Measurements from ENCODE around the gene SNRPF. TPM values are rescaled to one million over a fixed set of nuclear protein-coding genes. Genes with fewer than 3 reads are reported as not detected.
"Not testable (repeated sequence)": the region's sequence is repeated elsewhere in the genome, so short reads cannot be mapped to it uniquely, and the experiment has no call there.

The SNRPF gene
- total RNA-seq, 2 donors from 2014 or later: 17.9 to 35.4 TPM

DNA sequence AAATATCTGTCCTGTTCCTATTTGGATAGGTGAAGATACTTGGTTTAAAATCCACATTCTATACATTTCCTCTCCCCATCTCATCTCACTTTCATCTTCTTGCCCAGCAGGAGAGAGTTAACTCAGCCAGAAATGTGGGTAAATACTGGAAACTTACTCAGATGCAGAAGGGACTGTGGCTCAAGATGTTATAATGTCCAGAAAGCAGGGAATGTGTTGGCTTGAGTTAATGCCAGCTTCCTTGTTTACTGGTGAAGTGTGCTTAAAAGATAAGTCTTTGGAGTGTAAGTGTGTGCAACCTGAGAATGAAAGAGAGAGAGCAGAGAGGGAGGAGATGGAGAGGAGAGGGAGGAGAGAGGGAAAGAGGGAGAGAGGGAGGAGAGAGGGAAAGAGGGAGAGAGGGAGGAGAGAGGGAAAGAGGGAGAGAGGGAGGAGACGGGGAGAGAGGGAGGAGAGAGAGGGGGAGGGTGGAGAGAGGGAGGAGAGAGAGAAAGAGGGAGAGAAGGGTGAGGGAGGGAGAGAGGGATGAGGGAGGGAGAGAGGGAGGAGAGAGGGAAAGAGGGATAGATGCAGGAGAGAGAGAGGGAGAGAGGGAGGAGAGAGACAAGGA is 22.0 kb upstream of the SNRPF start:
- DNase-seq: no peak
- Histone ChIP-seq H3K4me1 (no peaks in the 10 kb centered on the region), H3K27ac (no peak overlapping the region), H3K4me3 (no peak overlapping the region), H3K36me3 (no peaks in the 10 kb centered on the region), H3K9ac (ENCODE audit: low read depth in 2 of 2, low read length in 2 of 2) (no peak overlapping the region), H3K9me3 (no peaks in the 10 kb centered on the region), H3K27me3 (no peaks in the 10 kb centered on the region)
- TF ChIP-seq, protein P1, sequence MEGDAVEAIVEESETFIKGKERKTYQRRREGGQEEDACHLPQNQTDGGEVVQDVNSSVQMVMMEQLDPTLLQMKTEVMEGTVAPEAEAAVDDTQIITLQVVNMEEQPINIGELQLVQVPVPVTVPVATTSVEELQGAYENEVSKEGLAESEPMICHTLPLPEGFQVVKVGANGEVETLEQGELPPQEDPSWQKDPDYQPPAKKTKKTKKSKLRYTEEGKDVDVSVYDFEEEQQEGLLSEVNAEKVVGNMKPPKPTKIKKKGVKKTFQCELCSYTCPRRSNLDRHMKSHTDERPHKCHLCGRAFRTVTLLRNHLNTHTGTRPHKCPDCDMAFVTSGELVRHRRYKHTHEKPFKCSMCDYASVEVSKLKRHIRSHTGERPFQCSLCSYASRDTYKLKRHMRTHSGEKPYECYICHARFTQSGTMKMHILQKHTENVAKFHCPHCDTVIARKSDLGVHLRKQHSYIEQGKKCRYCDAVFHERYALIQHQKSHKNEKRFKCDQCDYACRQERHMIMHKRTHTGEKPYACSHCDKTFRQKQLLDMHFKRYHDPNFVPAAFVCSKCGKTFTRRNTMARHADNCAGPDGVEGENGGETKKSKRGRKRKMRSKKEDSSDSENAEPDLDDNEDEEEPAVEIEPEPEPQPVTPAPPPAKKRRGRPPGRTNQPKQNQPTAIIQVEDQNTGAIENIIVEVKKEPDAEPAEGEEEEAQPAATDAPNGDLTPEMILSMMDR (IDR thresholded peaks at IDR 0.05): no peak
- intact Hi-C loops (cut with DNase I): no loop called here

DNA sequence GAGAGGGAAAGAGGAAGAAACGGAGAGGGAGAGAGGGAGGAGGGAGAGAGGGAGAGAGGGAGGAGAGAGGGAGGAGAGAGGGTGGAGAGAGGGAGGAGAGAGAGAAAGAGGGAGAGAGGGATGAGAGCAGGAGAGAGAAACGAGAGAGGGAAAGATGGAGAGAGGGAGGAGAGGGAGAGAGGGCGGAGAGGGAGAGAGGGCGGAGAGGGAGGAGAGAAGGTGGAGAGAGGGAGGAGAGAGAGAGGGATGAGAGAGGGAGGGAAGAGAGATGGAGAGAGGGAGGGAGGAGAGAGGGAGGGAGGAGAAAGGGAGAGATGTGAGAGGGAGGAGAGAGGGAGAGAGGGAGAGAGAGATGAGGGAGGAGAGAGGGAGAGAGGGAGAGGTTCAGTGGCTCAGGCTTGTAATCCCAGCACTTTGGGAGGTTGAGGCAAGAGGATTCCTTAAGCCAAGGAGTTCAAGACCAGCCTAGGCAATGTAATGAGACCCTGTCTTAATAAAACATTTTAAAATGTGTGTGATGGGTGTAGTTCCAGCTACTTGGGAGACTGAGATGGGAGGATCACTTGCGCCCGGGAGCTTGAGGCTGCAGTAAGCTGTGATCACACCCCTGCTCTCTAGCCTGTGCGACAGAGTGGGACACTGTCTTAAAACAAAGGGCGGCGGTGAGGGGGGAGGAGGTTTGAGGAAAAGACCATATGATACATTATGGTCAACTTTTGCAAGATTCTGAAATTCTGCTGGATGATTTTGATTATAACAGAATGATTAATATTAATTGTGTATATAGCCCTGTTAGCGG is 21.3 kb upstream of the SNRPF start:
- H3K4me1 ChIP-seq: no peaks in the 10 kb centered on the region
- H3K4me3 ChIP-seq: no peak overlapping the region
- TF ChIP-seq, protein P1 (IDR thresholded peaks at IDR 0.05): no peak
- no peaks in the 10 kb centered on the region for H3K27me3 ChIP-seq
- no peak overlapping the region for H3K27ac ChIP-seq
- H3K9me3 ChIP-seq: no peaks in the 10 kb centered on the region
- H3K36me3 ChIP-seq: no peaks in the 10 kb centered on the region
- H3K9ac ChIP-seq (ENCODE audit: low read depth in 2 of 2, low read length in 2 of 2): no peak overlapping the region
- intact Hi-C loops (cut with DNase I): no loop called here
- DNase-seq: no peak

DNA sequence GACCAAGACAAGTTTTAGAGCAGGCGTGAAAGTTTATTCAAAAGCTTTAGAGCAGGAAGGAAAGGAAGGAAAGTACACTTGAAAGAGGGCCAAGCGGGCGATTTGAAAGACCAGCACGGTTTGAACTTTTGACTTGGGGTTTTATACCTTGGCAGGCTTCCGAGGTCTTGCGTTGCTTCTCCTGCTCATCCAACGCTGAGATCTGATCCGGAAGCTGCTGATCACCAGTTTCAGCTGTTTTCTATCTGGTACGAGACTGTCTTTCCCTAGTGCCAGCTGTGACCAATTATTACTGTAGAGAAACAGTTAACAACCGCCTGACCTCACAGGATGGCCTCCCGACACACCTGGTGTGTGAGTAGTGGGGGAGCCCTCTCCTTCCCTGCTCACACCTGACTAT is 20.6 kb upstream of the SNRPF start:
- intact Hi-C loops (cut with DNase I): no loop called here

DNA sequence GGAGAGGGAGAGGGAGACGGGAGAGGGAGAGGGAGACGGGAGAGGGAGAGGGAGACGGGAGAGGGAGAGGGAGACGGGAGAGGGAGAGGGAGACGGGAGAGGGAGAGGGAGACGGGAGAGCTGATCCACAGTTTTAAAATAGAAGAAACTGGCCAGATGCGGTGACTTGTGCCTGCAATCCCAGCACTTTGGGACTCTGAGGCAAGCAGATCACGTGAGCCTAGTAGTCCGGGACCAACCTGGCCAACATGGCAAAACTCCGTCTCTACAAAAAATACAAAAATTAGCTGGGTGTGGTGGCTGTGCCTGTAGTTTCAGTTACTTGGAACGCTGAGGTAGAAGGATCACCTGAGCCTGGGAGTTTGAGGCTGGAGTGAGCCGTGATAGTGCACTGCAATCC is 16.3 kb upstream of the SNRPF start:
- H3K9ac ChIP-seq (ENCODE audit: low read depth in 2 of 2, low read length in 2 of 2); H3K27me3 ChIP-seq; H3K9me3 ChIP-seq; H3K36me3 ChIP-seq; H3K27ac ChIP-seq; DNase-seq; H3K4me3 ChIP-seq; intact Hi-C loops (cut with DNase I); H3K4me1 ChIP-seq: not testable (repeated sequence)

More for the DNA sequence above, 20.6 kb upstream of the SNRPF start:
- Histone ChIP-seq H3K4me1 (no peaks in the 10 kb centered on the region), H3K27me3 (no peaks in the 10 kb centered on the region), H3K27ac (no peak overlapping the region), H3K9me3 (no peaks in the 10 kb centered on the region), H3K9ac (ENCODE audit: low read depth in 2 of 2, low read length in 2 of 2) (no peak overlapping the region), H3K36me3 (no peaks in the 10 kb centered on the region), H3K4me3 (no peak overlapping the region)
- peak; percentile 82 for DNase-seq
- TF ChIP-seq, protein P1 (IDR thresholded peaks at IDR 0.05): no peak

DNA sequence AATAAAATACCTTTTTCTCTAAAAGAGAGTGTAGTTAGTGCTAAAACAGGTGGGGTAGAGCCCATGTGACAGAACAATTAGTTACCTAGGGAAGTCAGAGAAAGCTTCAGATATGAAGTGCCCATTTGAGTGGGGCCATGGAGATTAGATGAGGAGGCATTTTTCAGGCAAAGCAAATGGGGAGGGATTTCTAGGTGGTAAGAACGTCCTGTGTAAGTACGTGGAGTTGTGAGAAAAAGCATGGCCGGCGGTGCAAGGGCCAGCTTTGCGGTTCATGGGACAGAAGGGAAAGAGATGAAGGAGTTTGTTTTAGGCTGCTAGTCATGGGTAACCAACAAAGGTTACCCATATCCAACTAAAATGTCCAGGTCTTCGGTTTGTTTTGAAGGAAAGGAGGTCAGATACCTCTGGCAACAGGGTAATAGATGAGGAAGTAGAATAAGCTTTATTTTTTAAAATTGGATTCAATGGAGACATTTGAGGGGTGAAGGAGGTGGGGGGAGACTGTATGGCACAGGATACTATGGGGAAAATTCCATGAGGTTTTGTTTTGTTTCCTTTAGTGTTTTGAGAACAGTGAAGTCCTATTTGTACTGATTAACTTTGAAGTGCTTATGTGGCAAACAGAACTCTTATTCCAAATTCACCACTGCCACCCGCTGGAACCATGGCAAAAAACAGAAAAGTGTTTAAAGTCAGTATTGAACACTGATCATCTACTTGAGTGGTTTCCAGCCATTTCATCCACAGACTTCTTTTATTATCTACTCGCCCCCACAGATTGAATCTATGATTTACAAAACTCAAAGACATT is 10.0 kb upstream of the SNRPF start:
- intact Hi-C loops (cut with DNase I): no loop called here
- no peak for DNase-seq
- Histone ChIP-seq H3K9ac (ENCODE audit: low read depth in 2 of 2, low read length in 2 of 2) (no peak overlapping the region), H3K27me3 (no peaks in the 10 kb centered on the region), H3K27ac (no peak overlapping the region), H3K9me3 (no peaks in the 10 kb centered on the region), H3K36me3 (no peaks in the 10 kb centered on the region), H3K4me1 (no peaks in the 10 kb centered on the region), H3K4me3 (no peak overlapping the region)
- TF ChIP-seq, protein P1 (IDR thresholded peaks at IDR 0.05): no peak
